Stimulated activated CD4-positive, alpha-beta T cell treated with anti-CD3 and anti-CD28 coated beads, Interleukin-12 subunit alpha, Interleukin-12 subunit beta, amount 100 ng/mL, for 4 hours (primary cell): Measurements from ENCODE around the gene SALL1.

Experiments
- DNase-seq: peaks from one replicate; pipeline ENCODE4 v3.0.0-alpha.2; 2020

SALL1 gene

GRCh38 chr16:51155820-51156806 is 5.0 kb upstream of the SALL1 start:
- no peak for DNase-seq

DNA sequence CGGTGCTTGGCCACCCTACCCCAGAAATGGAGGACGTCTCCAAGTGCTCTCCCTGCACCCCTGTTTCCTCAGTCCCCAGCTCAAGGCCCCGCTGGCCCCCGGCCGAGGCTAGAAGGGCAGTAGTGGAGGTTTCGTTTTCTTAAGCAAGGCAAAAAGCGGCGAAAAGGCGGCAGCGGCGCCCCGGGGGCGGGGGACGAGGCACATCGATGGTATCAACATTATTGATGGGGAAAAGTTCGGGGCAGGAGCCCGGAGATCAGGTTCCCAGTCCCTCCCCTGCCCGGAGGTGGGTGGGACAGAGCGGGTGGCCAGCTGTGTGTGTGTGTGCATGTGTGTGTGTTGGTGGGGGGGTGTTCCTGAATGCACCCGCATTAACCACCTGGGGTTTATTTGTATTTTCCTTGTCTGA is 4.1 kb upstream of the SALL1 start:
- no peak for DNase-seq

DNA sequence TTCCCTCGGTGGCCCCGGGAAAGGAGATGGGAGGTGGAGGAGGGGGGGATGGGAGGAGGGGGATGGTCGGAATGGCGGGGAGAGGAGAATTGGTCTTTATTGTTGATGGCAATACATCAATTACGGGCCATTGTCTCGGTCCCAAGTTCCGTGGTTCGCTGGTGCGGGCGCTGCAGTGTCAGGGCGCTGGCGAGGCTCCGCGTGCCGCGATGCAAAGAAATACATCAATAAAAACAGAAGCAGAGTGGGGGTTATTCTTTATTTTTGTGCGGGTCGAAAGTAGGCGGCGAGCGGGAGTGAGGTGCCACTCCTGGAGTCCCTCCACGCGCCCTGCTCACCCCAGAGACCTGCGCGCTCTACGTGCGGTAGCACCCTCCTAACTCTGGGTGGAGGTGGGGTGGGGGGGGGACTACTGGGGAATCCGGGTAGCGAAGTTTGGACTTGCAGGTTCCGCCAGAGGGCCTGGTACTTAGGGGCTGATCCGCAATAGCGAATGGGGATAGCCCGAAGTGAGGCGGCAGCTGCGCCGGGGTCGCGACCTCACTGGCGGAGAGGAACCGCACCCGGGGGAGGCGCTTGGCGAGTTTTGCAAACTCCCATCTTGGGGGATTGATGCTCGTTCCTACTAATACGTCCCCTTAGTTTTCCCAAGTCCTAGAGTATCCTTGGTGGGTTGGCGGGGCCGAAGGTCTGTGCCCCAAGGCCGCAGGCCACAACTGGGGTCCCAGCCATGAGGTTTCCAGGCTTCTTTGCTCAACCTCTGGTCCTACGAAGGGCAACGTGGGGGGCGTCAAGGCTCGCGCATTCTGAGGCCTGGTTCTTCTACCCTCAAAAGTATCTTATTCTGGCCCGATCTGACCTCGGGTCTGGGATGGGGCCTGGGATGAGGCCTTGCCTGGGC is 3.5 kb upstream of the SALL1 start:
- DNase-seq, result no peak

- DNase-seq, result no peak
Observed at GRCh38 chr16:51153577-51154031, 2.5 kb upstream of the SALL1 start.

- no peak for DNase-seq
Observed at GRCh38 chr16:51152691-51153576, 1.9 kb upstream of the SALL1 start.

GRCh38 chr16:51151961-51152663 is 1.0 kb upstream of the SALL1 start:
- DNase-seq, result no peak

- DNase-seq, result no peak
Observed at GRCh38 chr16:51151435-51151960, 428 bp upstream of the SALL1 start.

DNA sequence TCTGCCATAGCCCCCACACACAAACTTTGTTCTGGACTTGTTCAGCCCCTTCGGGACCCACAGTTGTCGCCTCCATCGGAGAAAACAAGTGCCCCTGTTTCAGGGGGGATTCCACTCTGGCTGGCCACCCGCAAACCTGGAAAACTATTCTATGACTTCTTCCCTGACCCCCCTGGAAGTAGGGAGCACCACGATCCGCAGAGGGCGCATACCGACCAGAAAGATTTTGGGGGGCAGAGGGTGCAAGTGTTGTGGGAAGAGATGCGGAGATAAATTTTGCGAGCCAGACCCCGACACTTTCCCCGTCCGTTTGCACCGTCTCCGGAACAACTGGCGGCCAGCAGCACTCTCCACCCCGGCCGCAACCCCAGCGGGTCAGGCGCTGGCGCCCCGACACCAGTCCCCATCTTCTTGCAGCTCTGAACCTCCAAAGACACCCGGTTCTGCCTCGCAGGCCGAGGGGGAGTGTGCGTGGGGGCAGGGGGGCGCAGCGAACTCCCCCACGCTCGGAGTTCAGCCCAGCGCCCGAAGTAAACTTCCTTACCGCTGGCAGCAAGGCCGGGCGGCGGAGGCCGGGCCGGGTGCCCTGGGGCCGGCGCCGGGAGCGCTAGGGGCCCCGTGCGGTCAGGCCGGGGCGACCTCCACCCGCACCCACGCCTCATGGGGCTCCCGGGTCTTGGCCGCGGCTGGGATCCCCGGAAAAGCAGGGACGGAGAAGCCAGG is 744 bp downstream of the SALL1 start:
- no peak for DNase-seq

DNA sequence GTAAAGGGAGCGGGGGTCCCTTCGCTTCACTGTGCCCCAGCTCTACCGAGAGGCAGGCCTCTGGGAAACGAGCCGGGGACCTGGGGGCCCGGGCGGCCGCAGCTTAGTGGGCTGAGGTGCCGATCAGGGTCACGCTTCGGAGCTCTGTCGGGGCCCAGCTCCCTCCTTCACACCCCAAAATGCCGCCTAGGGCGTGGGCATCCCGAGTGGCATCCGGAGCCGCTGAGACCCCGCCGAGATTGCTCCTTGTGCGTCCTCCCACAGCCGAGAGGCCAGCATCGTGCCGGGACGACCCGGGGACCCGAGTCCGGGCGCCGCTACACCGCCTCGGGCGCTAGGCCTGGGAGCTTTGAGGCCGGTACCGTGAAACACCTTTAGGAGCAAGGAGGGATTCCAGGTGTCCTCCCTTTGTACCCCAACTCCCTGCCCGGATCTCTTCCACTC is 1.3 kb downstream of the SALL1 start:
- DNase-seq, result no peak

GRCh38 chr16:51149251-51149661 is 1.8 kb downstream of the SALL1 start:
- DNase-seq, result no peak

- DNase-seq, result no peak
Observed at GRCh38 chr16:51148678-51149228, 2.3 kb downstream of the SALL1 start.

DNA sequence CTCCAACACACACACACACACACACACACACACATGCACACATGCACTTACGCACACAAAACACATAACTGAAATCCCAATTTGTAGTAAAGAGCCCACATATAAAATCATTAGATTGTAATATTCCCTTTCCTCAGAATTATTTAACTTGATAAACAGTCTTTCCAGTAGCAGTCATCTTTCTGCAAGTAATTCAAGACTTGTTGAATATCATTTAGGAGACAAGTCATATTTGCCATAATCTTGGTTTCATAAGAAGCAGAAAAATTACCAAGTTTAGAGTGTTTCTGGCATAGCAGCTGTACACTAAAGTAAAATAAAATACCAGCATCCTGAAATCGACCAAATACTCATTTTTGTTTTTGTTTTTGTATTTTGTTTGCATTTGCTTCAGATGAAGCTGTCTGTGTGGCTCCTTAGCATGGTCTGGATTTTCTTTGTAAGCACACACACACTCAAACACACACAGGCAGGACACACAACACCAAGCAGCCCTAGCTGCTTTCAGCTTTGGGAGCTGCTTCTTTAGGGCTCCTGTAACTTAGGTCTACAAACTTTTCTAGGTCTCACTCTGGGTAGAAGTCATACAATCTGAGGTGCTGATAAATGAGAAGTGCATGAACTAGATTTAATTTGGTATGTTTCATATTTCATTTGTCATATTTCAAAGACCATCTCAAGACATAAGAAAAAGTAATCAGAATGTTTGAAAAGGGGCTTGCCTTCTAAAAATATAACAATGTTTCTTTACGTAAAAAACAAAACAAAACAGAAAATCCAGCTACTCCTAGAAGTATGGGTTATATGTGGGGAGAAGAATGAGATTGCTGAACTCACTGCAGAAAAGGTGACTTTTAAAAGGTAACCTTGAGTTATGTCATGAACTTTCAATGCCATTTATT is 3.0 kb downstream of the SALL1 start:
- no peak for DNase-seq

- DNase-seq, result no peak
Observed at GRCh38 chr16:51146256-51146924, 4.7 kb downstream of the SALL1 start.

DNA sequence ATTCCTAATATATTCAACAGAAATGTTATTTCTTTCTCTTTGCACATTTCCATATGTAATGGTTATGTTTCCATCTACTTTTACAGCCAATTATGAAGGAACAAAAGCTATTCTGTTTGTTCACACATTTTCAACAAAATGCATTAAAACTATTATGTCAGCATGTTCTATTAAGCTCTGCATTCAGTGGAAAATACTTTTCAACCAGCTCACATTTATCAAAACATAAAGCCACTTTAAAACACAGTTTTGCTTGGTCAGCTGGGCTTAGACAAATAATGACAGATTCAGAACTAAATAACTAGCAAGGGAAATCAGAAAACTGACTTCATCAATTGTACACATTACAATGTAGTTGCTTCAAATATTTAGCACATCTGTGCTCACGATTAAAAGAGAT is 6.9 kb downstream of the SALL1 start:
- no peak for DNase-seq

GRCh38 chr16:51143196-51143977 is 7.7 kb downstream of the SALL1 start:
- DNase-seq, result no peak

GRCh38 chr16:51141541-51141940 is 9.5 kb downstream of the SALL1 start:
- no peak for DNase-seq

DNA sequence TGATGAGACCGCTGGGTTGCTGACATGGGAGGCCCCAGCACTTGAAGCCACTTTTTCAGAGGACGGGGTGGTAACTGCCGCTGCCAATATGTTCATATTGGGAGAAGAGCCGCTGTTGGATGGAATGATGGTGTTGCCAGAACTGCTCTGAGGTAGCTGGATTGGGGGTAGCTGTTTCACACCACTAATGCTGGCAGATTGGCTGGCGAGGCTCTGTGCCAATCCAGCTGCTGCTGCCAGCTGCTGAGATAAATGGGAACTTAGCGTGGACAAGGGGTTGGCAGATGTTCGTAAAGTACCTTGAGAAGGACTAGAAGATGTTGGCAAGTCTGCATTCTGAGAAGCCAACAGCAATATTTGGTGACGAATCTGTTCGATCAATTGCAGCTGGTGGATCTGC is 10.0 kb downstream of the SALL1 start:
- DNase-seq, result no peak

DNA sequence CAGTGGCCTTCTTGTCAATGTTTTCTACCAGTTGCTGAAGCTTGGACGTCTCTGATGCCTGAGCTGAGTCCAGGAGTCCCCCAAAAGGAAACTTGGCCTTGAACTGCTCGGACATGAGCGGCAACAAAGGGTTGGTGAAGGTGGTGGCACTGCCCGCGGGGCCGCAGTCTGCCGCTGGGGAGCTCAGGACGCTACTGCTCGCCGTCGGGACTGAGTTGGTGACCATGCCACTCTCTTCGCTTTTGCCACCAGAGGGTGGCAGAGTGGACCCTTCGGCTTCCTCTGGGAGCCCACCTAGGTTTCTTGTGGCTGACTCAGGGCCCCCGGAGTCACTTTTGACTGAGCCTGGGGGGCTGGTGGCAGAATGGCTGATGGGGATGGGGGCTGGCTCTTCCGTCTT is 11.0 kb downstream of the SALL1 start:
- DNase-seq, result no peak
